NCI-H510A treated with DMSO at 0.1 percent for 48 hours (cell line): ENCODE data around the gene PCDH1.
"Not testable (repeated sequence)": the region's sequence is repeated elsewhere in the genome, so short reads cannot be mapped to it uniquely, and the experiment has no call there.

ENCODE experiments used
- DNase-seq: peaks from one replicate; lab custom pipeline; 2025; lab: John Stamatoyannopoulos, UW

PCDH1 gene

DNA sequence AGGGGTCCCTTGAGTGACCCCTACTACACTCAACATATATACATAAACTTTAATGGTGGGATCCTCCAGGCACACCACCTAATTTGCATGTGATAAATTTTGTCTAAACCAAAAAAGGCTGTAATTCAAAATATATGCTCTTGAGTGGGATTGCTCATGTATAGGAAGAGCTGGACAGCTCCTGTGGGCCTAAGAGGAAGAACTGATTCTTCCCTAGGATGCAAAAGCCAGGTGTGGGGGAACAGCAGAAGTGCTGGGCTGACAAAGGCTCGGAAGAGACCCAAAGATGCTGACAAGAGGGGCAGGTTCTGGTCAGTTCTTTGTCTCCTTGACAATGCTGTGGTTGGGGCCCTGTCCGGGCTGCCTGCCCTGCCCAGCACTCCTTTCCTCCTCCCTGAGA, 43.9 kb downstream of the PCDH1 start:
- no peak for DNase-seq

DNA sequence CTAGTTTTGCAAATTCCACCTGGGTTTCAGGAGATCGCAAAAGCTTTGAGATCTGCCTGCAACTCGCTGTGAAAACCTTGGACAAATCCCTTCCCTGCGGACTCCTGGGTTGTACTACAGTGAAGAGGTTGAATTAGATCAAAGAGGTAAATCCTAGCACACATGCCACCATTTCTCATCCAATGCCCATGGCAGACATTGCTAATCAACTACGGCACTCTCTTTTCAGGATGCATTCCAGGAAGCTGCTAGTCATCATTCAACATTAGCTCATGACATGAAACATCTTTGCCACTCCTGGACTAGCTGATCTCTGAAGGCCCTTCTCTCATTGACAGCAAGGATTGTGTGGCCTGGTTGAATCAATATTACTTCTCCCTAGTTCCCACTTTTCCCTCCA, 46.1 kb downstream of the PCDH1 start:
- DNase-seq, result no peak

DNA sequence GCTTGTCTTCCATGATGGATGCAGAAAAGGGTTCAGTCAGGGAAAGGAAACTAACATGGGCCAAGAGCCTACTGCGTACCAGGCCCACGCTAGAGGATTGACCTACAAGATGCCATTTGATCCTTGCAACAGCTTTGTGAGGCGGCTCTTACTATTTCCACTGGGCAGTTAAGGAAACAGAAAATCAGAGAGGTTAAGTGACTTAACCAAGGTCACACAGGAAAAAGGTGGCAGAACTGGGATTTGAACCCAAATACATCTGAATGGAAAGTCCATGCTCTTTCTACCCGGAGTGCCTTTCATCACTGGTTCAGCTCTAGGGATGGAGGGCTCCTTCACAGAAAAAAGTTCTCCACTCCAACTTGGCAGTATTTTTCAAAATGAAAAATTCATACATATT, 50.0 kb downstream of the PCDH1 start:
- no peak for DNase-seq

DNA sequence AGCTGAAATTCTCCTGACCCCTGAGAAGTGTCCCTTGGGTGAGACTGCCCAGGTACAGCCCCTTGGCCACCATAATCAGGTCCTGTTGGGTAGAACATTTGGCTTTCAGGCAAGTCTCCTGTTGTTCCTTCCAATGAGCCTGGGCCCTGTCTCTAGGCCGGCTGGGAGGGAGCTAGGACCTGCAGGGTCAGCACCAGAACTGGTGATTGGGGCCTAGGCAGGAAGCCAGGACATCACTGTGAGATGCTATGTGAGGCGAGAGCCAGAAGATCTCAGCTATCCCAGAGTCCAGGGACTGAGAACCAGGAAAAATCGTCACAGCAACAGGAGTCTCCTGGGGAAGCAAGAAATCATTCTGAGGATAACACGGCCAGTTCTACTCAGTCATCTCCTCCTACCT, 51.5 kb downstream of the PCDH1 start:
- no peak for DNase-seq

DNA sequence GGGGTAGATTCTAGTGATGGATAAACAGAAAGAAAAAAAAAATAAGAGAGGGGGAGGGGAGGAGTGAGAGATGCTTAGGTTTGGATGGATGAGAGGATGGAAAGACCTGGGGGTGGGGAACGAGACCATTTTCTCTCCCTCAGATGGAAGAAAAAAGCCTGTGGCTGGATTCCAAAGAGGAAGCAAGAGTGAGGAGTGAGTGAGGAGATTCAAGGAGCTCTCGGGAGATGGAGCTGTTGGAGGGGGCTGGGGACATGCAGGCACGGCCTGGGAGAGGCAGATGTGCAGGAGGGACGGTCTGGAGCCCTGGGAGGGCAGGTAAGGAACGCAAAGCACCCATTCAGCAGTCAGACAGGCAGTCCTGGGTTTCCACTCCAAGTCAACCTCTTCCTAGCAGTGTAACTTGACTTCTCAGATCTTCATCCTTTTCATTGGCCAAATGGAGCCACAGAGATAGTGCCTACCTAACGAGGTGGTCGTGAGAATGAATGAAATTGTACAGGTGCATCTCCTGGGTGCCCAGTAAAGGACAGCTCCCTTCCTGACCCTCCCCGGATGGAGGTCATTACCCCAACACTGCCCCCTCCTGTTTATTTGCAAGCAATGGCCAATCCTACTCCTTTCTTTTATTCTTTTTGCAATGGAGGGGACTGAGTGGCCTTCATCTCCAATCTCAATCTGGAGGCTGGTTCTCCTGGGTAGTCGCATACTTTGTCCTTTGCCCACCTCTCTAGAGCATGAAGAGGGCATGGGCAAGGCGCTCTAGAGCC, 52.2 kb downstream of the PCDH1 start:
- DNase-seq, result peak; percentile 14

DNA sequence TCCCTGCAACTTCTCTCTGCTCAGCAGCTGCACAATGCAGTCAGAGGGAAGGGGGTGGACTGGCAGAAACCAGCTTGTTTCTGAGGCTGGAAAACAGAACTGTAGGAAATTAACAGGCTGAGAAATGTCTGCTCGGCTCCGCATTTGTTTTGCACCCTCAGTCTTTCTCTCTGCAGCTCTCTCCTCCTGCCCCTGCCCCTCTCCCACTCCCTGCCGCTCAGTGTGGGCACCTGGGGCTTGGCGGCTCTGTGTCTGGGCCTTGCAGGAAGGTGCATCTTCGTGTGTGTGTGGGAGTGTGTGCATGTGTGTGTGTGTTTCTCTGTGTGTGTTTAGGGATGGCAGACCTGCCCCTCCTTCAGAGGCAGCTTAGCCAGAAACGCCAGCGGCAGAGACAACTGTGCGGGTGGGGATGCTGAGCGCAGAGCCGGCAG, 53.0 kb downstream of the PCDH1 start:
- no peak for DNase-seq

DNA sequence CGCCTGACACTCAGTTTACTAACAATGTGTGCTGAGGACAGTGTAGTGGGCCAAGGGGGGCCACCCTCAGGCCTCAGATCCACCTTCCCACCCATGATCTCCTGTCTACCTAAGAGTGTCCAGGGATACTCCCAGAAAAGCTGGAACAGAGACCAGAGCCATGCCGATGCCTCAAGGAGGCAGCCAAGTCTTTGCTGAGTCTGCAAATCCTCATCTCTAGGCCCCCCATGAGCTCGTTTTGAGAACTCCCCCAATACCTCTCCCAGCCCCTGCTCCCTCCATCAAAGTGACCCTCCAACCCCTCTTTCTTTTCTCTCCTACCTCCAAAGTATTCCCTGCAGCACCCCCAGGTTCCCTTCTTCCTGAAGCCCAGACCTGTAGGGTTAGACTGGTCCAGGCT, 53.5 kb downstream of the PCDH1 start:
- no peak for DNase-seq

DNA sequence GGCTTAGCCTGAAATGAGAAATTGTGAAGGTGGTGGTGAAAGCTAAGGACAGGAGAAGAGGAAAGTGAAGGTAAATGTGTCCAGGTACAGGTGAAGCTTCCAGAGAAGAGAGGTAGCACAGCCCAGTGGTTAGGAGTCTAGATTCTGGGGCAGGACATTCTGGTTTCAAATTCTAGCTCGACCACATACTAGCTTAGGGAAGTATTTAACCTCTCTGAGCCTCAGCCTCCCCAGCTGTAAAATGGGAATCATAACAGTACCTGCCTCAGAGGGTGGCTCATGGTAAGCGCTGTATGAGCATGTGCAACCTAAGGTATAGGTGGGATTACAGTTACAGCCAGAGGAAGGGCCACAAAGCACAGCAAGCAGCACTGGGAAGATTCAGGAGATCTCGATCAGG, 55.2 kb downstream of the PCDH1 start:
- no peak for DNase-seq

DNA sequence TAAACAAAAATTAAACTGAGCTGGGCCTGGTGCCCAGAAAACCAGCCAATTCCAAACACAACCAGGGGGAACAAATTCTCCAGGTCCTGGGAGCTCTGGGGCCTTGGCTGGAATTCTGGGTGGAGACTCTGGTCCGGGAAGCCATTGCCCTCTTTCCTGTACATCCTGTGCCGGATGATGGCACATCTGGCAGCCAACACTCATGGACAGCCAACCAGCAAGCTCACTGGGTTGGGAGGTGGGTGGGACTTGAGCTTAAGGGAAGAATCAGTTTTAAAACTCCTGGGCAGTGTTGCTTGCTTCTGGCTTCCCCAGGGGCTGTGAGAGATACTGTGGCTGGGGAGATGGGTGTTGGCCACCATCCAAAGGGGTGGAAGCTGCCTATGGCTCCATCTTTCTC, 56.1 kb downstream of the PCDH1 start:
- DNase-seq, result no peak

DNA sequence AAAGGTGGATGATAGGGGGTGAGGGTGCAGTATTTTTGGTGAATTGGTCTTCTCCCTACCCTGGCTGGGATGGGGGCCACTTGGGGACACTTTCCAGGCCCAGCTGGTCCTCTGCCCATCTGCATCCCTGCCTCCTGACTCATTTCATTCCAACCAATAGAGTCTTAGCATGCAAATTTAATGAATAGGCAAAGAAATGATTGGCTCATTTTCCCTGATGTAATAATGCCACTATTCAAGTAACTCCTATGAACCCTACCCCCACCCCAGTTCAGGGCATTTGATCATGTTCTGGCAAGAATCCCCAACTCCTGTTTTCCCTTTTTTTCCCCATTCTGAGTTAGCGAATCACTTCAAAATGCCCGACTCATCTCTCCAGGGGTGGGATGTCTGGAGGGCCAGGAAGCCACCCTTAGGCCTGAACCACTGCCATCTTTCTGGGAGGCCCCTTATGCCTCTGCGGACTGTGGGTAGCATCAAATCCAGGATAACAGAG, 56.7 kb downstream of the PCDH1 start:
- DNase-seq, result no peak

DNA sequence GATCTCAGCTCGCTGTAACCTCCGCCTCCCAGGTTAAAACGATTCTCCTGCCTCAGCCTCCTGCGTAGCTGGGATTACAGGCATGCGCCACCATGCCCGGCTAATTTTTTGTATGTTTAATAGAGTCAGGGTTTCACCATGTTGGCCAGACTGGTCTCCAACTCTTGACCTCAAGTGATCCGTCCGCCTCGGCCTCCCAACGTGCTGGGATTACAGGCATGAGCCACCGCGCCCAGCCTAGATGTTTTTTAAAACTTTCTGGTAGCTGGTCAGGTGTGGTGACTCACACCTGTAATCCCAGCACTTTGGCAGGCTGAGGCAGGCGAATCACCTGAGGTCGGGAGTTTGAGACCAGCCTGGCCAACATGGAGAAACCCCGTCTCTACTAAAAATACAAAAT, 57.5 kb downstream of the PCDH1 start:
- not testable (repeated sequence) for DNase-seq

DNA sequence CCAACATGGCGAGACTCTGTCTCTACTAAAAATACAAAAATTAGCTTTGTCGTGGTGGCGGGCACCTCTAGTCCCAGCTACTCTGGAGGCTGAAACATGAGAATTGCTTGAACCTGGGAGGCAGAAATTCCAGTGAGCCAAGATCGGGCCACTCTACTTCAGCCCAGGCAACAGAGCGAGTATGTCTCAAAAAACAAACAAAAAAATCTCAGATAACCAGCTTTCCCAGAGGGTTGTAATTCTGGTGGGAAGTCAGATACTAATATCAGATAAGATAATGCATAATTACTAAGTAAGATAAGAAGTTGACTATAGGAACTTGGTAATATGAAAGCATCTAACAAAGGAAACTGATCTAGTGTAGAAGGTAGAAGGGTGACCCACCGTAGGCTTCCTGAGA, 60.6 kb downstream of the PCDH1 start:
- DNase-seq, result no peak

DNA sequence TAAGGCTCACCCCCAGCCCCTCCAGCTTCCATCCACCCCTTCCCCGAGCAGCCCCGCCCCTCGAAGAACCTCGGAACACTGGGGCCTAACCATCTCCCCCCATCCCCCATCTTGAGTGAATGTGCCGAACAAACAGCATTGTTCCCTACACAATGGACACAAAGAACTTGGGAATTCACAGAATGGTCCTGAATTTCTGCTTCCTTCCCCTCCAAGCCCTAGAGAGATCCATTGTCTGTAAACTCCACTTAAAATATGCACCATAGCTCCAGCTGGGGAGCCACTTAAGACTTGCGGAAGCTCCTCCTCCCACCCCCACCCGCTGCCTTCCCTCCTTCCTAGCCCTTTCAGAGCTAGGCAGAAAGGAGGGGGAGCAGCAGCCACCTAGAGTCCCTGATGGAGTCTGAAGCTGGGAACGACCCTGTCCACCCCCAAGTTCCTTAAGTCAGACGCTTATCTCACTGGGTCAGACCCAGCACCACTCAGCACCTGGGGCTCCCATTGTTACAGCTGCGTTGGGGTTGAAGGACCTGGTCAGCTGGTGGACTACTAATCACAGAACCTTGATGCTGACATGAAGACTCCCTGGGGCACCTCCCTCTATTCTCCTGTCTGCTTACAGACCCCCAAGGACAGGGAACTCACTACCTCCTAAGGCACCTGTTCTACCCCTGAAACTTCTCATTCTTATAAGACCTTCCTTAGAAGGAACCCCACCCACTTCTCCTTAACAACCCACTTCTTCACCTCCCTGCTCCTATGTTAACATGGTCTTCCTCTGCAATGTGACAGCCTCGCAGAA, 61.4 kb downstream of the PCDH1 start:
- DNase-seq, result peak; percentile 4

DNA sequence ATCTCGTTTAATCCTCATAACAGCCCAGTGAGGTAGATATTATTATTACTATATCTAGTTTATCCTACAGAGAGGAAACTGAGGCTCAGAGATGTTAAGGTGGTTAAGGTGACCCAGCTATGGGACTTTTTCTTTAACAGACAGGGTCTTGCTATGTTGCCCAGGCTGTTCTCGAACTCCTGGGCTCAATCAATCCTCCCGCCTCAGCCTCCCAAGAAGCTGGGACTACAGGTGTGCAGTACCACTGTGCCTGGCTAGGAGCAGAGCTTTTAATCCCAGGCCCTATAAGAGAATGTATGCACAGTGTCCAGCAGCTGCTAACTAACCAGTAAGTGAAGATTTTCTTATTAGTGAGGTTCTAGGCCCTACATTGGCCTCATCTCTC, 62.4 kb downstream of the PCDH1 start:
- no peak for DNase-seq

DNA sequence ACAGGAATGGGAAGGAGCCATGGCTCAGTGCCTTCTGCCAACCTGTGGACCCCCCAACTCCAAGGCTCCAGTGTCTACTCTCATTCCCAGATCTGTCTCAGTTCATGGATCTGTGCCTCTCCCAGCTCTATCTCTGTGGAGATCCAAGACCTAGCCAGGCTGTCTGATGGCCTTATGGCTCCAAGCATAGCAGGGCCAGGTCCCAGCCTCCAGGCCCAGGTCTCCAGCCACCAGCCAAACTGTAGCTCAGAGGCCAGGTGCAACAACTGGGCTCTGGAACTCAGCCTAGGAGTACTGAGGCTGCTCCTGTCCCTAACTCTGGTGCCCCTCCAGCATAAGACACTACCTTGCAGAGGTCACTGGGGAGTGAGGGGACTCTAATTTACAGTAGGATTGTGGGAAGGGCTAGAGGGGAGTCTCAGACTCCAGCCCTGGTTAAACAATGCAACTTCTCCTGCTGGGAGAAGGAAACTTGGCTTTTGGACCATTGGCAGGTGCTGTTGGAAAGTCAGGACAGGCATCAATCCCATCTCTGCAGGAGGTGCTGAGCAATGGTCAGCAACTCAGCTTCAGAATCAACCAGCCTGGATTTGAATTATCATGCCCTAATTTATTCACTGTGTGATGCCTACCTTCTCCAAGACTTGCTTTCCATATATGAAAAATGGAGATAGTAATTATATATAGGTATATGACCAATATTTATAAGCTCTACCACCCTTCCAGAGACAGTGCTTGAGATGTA, 63.0 kb downstream of the PCDH1 start:
- DNase-seq, result no peak

DNA sequence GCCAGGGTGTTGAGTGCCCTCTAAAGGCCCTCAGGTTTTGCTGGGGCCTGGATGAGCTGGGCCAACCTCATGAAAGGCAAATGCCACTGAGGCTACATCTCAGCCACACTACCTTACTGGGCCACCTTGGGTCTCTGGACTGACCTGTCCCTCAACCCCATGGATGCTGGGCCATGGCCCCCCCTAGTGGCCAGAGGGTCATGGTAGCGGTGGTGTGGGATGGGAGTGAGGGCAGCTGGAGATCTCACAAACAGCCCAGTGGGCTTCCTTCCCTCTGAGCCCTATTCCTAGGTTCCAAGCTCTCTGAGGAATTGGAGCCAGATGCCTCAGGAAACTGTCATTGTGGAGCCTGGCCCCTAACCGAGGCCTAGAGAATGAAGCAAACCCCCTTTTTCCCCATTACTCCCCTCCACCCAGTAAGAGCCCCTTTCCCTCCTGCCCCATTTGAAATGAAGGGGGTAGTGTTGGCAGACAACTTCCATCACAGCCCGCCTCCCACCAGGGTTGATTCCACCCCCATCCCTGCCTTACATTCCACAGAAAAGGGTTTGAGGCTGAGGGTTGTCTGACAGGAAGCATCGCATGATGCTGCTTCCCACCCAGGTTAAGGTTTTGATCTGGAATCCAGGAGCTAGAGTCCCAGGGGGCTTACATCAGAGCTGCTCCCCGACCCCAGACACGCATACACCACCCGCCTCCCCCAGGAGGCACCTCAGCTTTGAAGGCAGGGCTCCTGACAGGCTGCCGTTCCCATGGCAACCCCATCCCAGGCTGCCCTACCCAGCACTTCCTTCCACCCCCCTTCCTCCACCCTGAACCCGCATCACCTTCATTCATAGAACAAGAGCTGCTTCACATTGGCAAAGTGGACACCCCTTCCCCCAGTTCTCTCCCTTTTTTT, 63.9 kb downstream of the PCDH1 start:
- DNase-seq, result peak; percentile 20

DNA sequence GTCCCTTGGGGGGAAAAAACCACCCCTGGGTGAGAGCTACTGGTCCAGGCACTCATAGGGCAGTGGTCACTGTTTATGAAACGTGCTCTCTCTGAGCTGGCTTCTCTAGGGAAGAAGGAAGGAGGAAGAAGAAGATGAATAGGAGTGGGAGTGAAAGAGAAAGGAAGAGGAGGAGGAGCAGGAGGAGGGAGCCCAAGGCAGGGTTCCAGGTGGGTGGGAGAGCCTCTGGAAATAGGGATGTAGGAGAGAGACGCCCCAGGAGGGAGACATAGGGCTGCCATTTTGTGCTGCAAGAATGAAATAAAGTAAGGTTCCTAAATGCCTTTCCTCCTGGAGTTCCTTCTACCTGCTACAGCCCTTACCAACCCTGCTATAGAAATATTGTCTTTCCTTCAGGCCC, 65.7 kb downstream of the PCDH1 start:
- no peak for DNase-seq

DNA sequence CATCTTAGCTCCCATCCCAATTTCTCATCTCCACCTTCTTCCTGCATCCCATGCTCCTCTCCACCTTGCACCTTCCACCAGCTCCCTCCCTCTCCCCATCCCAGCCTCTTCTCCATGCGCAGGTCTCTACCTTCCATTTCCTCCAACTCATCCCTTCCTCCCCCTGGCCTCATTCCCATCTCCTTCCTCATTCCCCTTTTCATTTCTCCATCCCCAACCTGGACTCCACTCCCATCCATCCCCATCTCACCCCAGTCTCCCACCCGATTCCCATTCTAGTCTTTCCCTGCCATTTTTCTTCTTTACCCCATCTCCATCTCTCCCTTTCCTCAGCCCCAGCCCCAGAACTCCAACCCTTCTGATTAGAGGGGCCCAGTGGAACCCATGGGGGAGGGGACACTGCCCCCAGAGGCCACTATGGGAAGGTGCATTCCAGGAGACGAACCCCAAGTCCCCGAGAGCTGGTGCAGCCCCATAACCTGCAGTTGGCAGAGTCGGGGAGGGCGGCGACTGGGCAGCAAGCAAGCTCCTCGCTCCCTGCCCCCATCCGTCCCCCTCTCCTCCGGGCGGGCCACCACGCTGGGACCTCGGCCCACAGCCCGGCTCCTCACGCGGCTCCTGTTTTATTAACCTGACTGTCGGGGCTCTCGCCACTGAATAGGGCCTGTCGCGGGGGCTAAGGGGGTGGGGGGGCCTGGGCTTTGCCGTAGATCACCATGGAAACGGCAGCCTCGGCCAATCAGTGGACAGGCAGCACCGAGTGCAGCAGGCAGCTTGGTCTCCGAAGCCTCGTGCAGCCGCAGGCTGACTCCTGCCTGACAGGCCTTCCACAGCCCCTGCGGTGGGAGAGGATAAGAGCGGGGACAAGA, 66.7 kb downstream of the PCDH1 start:
- no peak for DNase-seq

DNA sequence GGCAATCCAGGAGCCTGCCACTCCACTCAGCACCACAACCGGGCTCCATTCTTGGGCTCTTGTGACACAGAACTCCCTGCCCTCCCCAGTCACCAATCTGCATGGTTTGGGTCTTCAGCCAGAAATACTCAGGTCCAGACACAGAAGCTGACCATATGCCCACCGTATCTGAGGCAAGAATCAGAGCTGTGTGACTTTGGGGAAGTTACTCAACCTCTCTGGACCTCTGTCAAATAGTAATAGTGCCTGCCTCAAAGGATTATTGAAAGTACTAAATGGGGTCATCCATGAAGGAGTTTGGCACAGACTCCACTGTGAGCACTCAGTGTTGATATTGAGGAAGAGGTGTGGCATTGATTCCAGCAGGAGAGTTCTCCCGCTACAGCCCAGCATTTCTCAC, 67.5 kb downstream of the PCDH1 start:
- DNase-seq, result no peak

DNA sequence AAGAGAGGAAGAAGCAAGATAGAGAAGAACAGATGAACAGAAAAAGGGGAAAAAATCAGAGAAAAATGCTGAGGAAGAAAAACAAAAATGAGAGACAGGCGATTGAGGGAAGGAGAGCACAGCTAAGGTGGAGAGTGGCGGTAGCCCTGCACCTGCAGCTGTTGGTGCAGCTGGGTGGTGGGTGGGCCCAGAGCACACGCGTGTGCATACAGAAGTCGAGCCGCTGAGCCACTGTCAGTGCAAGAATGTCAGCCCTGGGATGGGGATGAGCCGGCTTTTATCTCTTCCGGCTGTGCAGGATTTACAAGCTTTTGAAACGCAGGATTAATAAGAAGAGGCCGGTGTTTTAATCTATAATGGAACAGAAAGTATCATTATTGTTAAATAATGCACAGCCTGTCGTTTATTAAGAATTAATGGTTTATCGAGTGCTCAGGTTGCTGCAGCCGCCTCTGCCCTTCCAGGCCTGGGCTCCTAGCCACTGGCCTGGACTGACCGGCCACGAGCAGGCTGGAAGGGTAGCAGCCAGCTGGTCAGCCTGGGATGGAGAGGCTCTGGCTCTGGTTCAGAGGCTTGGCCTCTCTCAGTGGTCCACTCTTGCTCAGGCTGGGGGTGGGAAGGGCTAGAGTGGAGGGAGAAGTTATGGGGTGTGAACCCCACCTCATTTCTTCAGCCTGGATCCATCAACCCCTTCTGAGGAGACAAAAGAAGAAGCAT, 68.7 kb downstream of the PCDH1 start:
- no peak for DNase-seq
